GM12878 (cell line): ENCODE data around the gene LSAMP. TPM values are rescaled to one million over a fixed set of nuclear protein-coding genes. Genes with fewer than 3 reads are reported as not detected.

ENCODE experiments used
- ATAC-seq: fragments of 200-7000 bp; cut with Tn5 transposase; 3 replicates; pipeline ENCODE4 v1.9.1; 2020; ENCODE audit warnings: mild to moderate bottlenecking, moderate library complexity
- BruUV-seq: library from RNA; stranded (reverse); fragments of 400-500 nt; replicated peaks from 2 replicates; lab custom pipeline; 2021; lab: Mats Ljungman, UMichigan
- CTCF ChIA-PET: fragments of 300-600 bp; sonication (Branson Sonifier 250); formaldehyde crosslinking; extraction: SDS; loops from one replicate; lab custom pipeline; 2021; ENCODE audit warnings: inconsistent platforms; lab: Yijun Ruan, JAX
- POLR2A ChIA-PET: fragments of 350-600 bp; formaldehyde crosslinking; extraction: SDS; loops from one replicate; lab custom pipeline; 2021; ENCODE audit warnings: inconsistent platforms; lab: Charles Lee
- RAD21 ChIA-PET: fragments of 300-600 bp; sonication (Branson Sonifier 250); formaldehyde crosslinking; loops from one replicate; lab custom pipeline; 2023; ENCODE audit warnings: antibody characterized with exemption; ENCODE audit not compliant: unreplicated experiment; lab: Charles Lee
- SMC1A ChIA-PET: fragments of 300-600 bp; sonication (Branson Sonifier 250); formaldehyde crosslinking; loops from one replicate; lab custom pipeline; 2023; ENCODE audit not compliant: unreplicated experiment, uncharacterized antibody; lab: Charles Lee
- DNase-seq: peaks from one replicate; pipeline ENCODE4 v3.0.0-alpha.2; 2011; ENCODE audit warnings: low read depth, low spot score
- FAIRE-seq: peaks from 3 replicates; lab custom pipeline; 2011; peaks lifted over from hg19 to GRCh38; lab: Jason Lieb, UNC
- H2AFZ ChIP-seq: 2 replicates; pipeline ENCODE4 v1.6.0; 2011; ENCODE audit warnings: low read depth, low read length, control low read depth; ENCODE audit not compliant: control insufficient read depth
- H3K27ac ChIP-seq: 2 replicates; pipeline ENCODE4 v1.5.1; 2011; ENCODE audit warnings: control low read depth; ENCODE audit not compliant: control insufficient read depth, insufficient read depth
- H3K27me3 ChIP-seq, 2 experiments: replicated peaks in 1 of 2; 2 replicates each; pipeline versions ENCODE4 v1.6.0 to v1.6.1; 2011; ENCODE audit warnings: low read length in 1 of 2; ENCODE audit not compliant: control insufficient read depth in 2 of 2, insufficient read depth in 2 of 2
- H3K36me3 ChIP-seq, 2 experiments: 2 replicates each; pipeline ENCODE4 v1.5.1; 2011; ENCODE audit warnings: low read length in 1 of 2; ENCODE audit not compliant: control insufficient read depth in 2 of 2, insufficient read depth in 2 of 2
- H3K4me1 ChIP-seq: 2 replicates; pipeline ENCODE4 v1.6.1; 2011; ENCODE audit warnings: mild to moderate bottlenecking, low read length, moderate library complexity, mixed read lengths; ENCODE audit not compliant: control insufficient read depth, insufficient read depth
- H3K4me2 ChIP-seq: 2 replicates; pipeline ENCODE4 v1.6.0; 2011; ENCODE audit warnings: control low read depth; ENCODE audit not compliant: control insufficient read depth, insufficient read depth
- H3K4me3 ChIP-seq: fragments of 200-600 bp; sonication (generic); 2 replicates; pipeline ENCODE4 v1.5.1; 2016
- H3K79me2 ChIP-seq: 2 replicates; pipeline ENCODE4 v1.6.0; 2011; ENCODE audit warnings: low read length; ENCODE audit not compliant: control insufficient read depth, insufficient read depth
- H3K9ac ChIP-seq: 2 replicates; pipeline ENCODE4 v1.8.0; 2011; ENCODE audit warnings: low read length, control low read depth, mixed read lengths; ENCODE audit not compliant: control insufficient read depth, insufficient read depth
- H3K9me3 ChIP-seq: replicated peaks from 3 replicates; pipeline ENCODE4 v1.5.1; 2011; ENCODE audit warnings: mild to moderate bottlenecking, low read length; ENCODE audit not compliant: control insufficient read depth, insufficient read depth
- H4K20me1 ChIP-seq: 2 replicates; pipeline ENCODE4 v1.6.0; 2011; ENCODE audit not compliant: control insufficient read depth, insufficient read depth
- CEBPB ChIP-seq, 2 experiments: fragments of 150-350 bp in 1 of 2; IDR thresholded peaks; 2 replicates each; pipeline ENCODE4 v1.6.1; 2012 to 2014; ENCODE audit warnings: low read depth in 2 of 2, low read length in 2 of 2, borderline replicate concordance in 1 of 2, inconsistent platforms in 1 of 2
- EZH2 ChIP-seq: IDR thresholded peaks from 2 replicates; pipeline ENCODE4 v1.6.1; 2012; ENCODE audit warnings: low read depth, mild to moderate bottlenecking, control low read depth, inconsistent platforms, low read length, borderline replicate concordance; ENCODE audit not compliant: control insufficient read depth
- GATAD2B ChIP-seq: fragments of 450-650 bp; conservative IDR thresholded peaks from 2 replicates; pipeline ENCODE4 v1.6.1; 2017; ENCODE audit warnings: low read depth, mild to moderate bottlenecking, moderate library complexity
- NFIC ChIP-seq: IDR thresholded peaks from 2 replicates; pipeline ENCODE4 v1.6.1; 2012; ENCODE audit warnings: low read depth, mild to moderate bottlenecking, inconsistent platforms, low read length, moderate library complexity
- NFXL1 ChIP-seq: fragments of 450-650 bp; IDR thresholded peaks from 2 replicates; pipeline ENCODE4 v1.6.1; 2017; ENCODE audit warnings: antibody characterized with exemption, mild to moderate bottlenecking, borderline replicate concordance
- PML ChIP-seq: IDR thresholded peaks from 2 replicates; pipeline ENCODE4 v1.6.1; 2012; ENCODE audit warnings: low read length, inconsistent platforms
- RAD21 ChIP-seq: IDR thresholded peaks from 2 replicates; pipeline ENCODE4 v1.6.1; 2011; ENCODE audit warnings: mild to moderate bottlenecking, low read depth, low read length, moderate library complexity; ENCODE audit not compliant: insufficient read depth
- RAD51 ChIP-seq: fragments of 450-650 bp; IDR thresholded peaks from 2 replicates; pipeline ENCODE4 v1.6.1; 2016; ENCODE audit warnings: moderate library complexity, mild to moderate bottlenecking, inconsistent platforms
- RELA ChIP-seq: fragments of 450-650 bp; IDR thresholded peaks from 2 replicates; pipeline ENCODE4 v1.8.0; 2014; ENCODE audit warnings: borderline replicate concordance; ENCODE audit not compliant: partially characterized antibody
- SIX5 ChIP-seq: IDR thresholded peaks from 2 replicates; pipeline ENCODE4 v1.6.1; 2011; ENCODE audit warnings: mild to moderate bottlenecking, low read depth, low read length, moderate library complexity; ENCODE audit not compliant: severe bottlenecking
- TARDBP ChIP-seq: IDR thresholded peaks from 2 replicates; pipeline ENCODE4 v1.6.1; 2016; ENCODE audit warnings: borderline replicate concordance
- TCF12 ChIP-seq: IDR thresholded peaks from 2 replicates; pipeline ENCODE4 v1.6.1; 2011; ENCODE audit warnings: low read depth, mild to moderate bottlenecking, low read length
- YY1 ChIP-seq: IDR thresholded peaks from 2 replicates; pipeline ENCODE4 v1.6.1; 2011; ENCODE audit warnings: low read depth, mild to moderate bottlenecking, low read length
- WGBS: methylation state at CpG from one replicate; pipeline ENCODE4 v1.1.6; 2016; ENCODE audit warnings: low lambda C conversion rate; ENCODE audit not compliant: insufficient replicate concordance, insufficient coverage; ENCODE audit errors: missing lambda C conversion rate; 5-methylcytosine and 5-hydroxymethylcytosine counted together
- in situ Hi-C: fragments of 300-500 bp; cut with MboI; formaldehyde crosslinking; loops from 9 replicates; pipeline ENCODE4 v1.14.3; 2018; ENCODE audit warnings: mixed read lengths
- intact Hi-C: fragments of 100-400 bp; cut with micrococcal nuclease; formaldehyde crosslinking; loops from one replicate; pipeline ENCODE4 v1.14.2; 2022; ENCODE audit not compliant: unreplicated experiment
- polyA plus RNA-seq, 11 experiments: library from polyadenylated mRNA; depleted of rRNA in 4 of 11; unstranded in 6 of 11; stranded (reverse) in 5 of 11; fragments of >200 nt; fragmentation: Nextera tagmentation in 4 of 11; fragmentation: Illumina TruSeq in 1 of 11; extraction: Ambion mirVana in 4 of 11; extraction: Trizol in 1 of 11; gene quantifications; 1 replicate in 1 of 11; 2 replicates in 10 of 11; pipeline versions ENCODE4 v1.2.1 to v1.2.3, GENCODE V29; 2011 to 2016; ENCODE audit warnings: inconsistent platforms in 2 of 11, missing spikeins in 2 of 11, low read depth in 1 of 11
- total RNA-seq, 4 experiments: library from RNA; depleted of rRNA in 3 of 4; stranded (reverse); fragments of >200 nt in 3 of 4; fragmentation: Illumina TruSeq in 1 of 4; extraction: Trizol in 1 of 4; gene quantifications; 2 replicates each; pipeline versions ENCODE4 v1.2.1 to v1.2.3, GENCODE V29; 2013 to 2021
- TF ChIP-seq, protein P1 (sequence below): fragments of 450-650 bp; IDR thresholded peaks from 2 replicates; pipeline ENCODE4 v1.6.1; 2016; ENCODE audit warnings: mild to moderate bottlenecking
- TF ChIP-seq, protein P2 (sequence below): fragments of 450-650 bp; IDR thresholded peaks from 2 replicates; pipeline ENCODE4 v1.6.1; 2016; ENCODE audit warnings: mild to moderate bottlenecking, moderate library complexity, borderline replicate concordance
- TF ChIP-seq, protein P3 (sequence below): IDR thresholded peaks from 2 replicates; pipeline ENCODE4 v1.6.1; 2011; ENCODE audit warnings: low read depth, low read length, improper control_type of control experiment, borderline replicate concordance

LSAMP gene
- total and polyA plus RNA-seq, 10 of the 15 experiments (the other 5 are each of a cell fraction or from before 2014, with no cell fraction given) = 2.0 to 12.7 (median 6.5) TPM

DNA sequence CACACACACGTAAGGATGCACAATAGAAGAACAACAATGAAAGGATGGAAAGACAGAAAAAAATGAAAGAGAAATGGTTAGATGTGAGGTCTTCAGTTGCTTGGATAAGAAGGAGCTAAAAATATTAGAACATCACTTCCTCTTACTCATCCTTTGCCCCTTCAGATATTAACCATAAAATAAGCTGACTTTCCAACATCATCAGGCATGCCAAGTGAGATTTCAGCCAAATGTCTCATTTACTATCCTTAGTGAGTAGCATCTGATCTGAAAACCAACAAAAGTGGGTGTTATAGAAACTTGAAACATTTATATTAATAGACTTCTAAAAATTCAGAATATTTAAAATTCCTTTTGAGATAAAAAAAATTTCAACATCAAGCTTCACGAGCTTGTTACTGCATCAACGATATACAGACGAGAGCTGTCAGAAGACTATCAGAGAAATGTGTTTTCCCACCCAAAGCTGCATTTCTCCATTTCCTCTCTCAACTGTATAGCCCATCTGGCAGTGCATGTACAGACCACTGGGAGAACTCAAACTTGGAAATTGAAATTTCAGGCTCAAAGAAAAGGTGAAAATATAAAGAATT is 25.4 kb upstream of the LSAMP start (continued):
- TF ChIP-seq, protein P1, sequence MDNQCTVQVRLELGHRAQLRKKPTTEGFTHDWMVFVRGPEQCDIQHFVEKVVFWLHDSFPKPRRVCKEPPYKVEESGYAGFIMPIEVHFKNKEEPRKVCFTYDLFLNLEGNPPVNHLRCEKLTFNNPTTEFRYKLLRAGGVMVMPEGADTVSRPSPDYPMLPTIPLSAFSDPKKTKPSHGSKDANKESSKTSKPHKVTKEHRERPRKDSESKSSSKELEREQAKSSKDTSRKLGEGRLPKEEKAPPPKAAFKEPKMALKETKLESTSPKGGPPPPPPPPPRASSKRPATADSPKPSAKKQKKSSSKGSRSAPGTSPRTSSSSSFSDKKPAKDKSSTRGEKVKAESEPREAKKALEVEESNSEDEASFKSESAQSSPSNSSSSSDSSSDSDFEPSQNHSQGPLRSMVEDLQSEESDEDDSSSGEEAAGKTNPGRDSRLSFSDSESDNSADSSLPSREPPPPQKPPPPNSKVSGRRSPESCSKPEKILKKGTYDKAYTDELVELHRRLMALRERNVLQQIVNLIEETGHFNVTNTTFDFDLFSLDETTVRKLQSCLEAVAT = no peak
- no peak for TF ChIP-seq SIX5
- TF ChIP-seq RELA = no peak
- TF ChIP-seq EZH2 = no peak

DNA sequence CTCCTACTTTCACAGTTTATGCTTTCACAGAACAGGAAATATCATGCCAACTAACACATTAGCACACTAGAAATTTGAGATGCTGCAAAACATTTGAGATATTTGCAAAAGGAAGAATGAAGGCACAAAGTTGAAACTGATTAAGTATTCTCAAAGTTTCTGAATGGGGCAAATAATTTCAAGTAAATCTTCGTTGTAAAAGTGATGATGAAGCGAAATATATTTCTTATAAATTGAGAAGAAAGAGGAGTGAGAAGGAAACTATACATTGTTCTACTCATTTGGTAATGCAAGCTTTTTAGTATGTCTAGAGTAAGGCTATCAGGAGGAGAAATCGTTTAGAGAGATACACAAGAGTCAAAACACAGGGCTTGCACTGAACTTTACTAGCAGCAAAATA is 24.3 kb upstream of the LSAMP start:
- H3K36me3 ChIP-seq = no peaks in the 10 kb centered on the region
- BruUV-seq = no TSS peak
- SMC1A ChIA-PET = interaction anchor here (0.7 kb wide), 1 partner anchor 610 kb away, joined by 3 read pairs; no protein-coding TSS in a partner anchor
- ATAC-seq = no peak
- no peak overlapping the region for H3K27ac ChIP-seq
- H3K4me2 ChIP-seq = no peak overlapping the region
- no peaks in the 10 kb centered on the region for H4K20me1 ChIP-seq
- FAIRE-seq = no peak
- H3K9ac ChIP-seq = no peak overlapping the region
- intact Hi-C loops (no loop called here), in situ Hi-C loops (no loop called here)
- CTCF ChIA-PET = no interaction called here
- TF ChIP-seq RAD51 (no peak), TARDBP (no peak), YY1 (no peak), NFIC (no peak), RAD21 (no peak), NFXL1 (no peak), CEBPB (IDR thresholded peaks at IDR 0.05; ENCODE audit: borderline replicate concordance in 1 of 2, low read depth in 2 of 2, low read length in 2 of 2) (no peak), TCF12 (no peak), PML (no peak), GATAD2B (no peak)
- TF ChIP-seq, protein P2, sequence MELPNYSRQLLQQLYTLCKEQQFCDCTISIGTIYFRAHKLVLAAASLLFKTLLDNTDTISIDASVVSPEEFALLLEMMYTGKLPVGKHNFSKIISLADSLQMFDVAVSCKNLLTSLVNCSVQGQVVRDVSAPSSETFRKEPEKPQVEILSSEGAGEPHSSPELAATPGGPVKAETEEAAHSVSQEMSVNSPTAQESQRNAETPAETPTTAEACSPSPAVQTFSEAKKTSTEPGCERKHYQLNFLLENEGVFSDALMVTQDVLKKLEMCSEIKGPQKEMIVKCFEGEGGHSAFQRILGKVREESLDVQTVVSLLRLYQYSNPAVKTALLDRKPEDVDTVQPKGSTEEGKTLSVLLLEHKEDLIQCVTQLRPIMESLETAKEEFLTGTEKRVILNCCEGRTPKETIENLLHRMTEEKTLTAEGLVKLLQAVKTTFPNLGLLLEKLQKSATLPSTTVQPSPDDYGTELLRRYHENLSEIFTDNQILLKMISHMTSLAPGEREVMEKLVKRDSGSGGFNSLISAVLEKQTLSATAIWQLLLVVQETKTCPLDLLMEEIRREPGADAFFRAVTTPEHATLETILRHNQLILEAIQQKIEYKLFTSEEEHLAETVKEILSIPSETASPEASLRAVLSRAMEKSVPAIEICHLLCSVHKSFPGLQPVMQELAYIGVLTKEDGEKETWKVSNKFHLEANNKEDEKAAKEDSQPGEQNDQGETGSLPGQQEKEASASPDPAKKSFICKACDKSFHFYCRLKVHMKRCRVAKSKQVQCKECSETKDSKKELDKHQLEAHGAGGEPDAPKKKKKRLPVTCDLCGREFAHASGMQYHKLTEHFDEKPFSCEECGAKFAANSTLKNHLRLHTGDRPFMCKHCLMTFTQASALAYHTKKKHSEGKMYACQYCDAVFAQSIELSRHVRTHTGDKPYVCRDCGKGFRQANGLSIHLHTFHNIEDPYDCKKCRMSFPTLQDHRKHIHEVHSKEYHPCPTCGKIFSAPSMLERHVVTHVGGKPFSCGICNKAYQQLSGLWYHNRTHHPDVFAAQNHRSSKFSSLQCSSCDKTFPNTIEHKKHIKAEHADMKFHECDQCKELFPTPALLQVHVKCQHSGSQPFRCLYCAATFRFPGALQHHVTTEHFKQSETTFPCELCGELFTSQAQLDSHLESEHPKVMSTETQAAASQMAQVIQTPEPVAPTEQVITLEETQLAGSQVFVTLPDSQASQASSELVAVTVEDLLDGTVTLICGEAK = no peak
- TF ChIP-seq, protein P3, sequence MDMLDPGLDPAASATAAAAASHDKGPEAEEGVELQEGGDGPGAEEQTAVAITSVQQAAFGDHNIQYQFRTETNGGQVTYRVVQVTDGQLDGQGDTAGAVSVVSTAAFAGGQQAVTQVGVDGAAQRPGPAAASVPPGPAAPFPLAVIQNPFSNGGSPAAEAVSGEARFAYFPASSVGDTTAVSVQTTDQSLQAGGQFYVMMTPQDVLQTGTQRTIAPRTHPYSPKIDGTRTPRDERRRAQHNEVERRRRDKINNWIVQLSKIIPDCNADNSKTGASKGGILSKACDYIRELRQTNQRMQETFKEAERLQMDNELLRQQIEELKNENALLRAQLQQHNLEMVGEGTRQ = no peak
- no peaks in the 10 kb centered on the region for H3K9me3 ChIP-seq
- H3K27me3 ChIP-seq = no peaks in the 10 kb centered on the region
- POLR2A ChIA-PET = interaction anchor here (0.5 kb wide), 1 partner anchor 43 kb away, joined by 4 read pairs; no protein-coding TSS in a partner anchor
- no peaks in the 10 kb centered on the region for H3K79me2 ChIP-seq
- H3K4me1 ChIP-seq = no peaks in the 10 kb centered on the region
- RAD21 ChIA-PET = no interaction called here
- H2AFZ ChIP-seq = no peak overlapping the region
- DNase-seq = no peak
- 0% methylated on average over 3 of the region's 3 CpGs for WGBS
- no peak overlapping the region for H3K4me3 ChIP-seq
